Peyer's patch (tissue), 4 donors: ENCODE results near the gene ATP2A1. TPM values are rescaled to one million over a fixed set of nuclear protein-coding genes. Genes with fewer than 3 reads are reported as not detected.
A peak's percentile ranks its signal among the peaks of the same experiment; 100 is the strongest.
"Not testable (repeated sequence)": the region's sequence is repeated elsewhere in the genome, so short reads cannot be mapped to it uniquely, and the experiment has no call there.

Experiments used
- DNase-seq, 3 donors: peaks; one replicate each; pipeline ENCODE4 v3.0.0-alpha.2; 2017 to 2019
- H3K27ac ChIP-seq, 4 donors: fragments of 200-600 bp; sonication (generic); one replicate each; pipeline ENCODE4 v1.5.1; 2016 to 2019
- H3K27me3 ChIP-seq, 2 donors: fragments of 200-600 bp; sonication (generic); one replicate each; pipeline ENCODE4 v1.5.1; 2019
- H3K36me3 ChIP-seq, 3 donors: fragments of 200-600 bp; sonication (generic); one replicate each; pipeline ENCODE4 v1.5.1; 2016 to 2019
- H3K4me1 ChIP-seq, 4 donors: fragments of 200-600 bp; sonication (generic); one replicate each; pipeline ENCODE4 v1.5.1; 2016 to 2019
- H3K4me3 ChIP-seq, 4 donors: fragments of 200-600 bp; sonication (generic); 1 replicate in 3 of 4; 2 replicates in 1 of 4; pipeline ENCODE4 v1.5.1; 2016 to 2019; ENCODE audit warnings: mild to moderate bottlenecking in 1 of 4
- H3K9me3 ChIP-seq, 4 donors: fragments of 200-600 bp; sonication (generic); one replicate each; pipeline ENCODE4 v1.5.1; 2016 to 2019; ENCODE audit warnings: mild to moderate bottlenecking in 1 of 4
- CTCF ChIP-seq, 6 experiments: fragments of 450-650 bp in 4 of 6; fragments of 200-600 bp in 2 of 6; sonication (generic) in 1 of 6; IDR thresholded peaks; one replicate each; pipeline ENCODE4 v1.5.1; 2017 to 2019; ENCODE audit warnings: antibody characterized with exemption in 6 of 6, mild to moderate bottlenecking in 3 of 6, moderate library complexity in 1 of 6
- POLR2A ChIP-seq, 2 donors: fragments of 450-650 bp; IDR thresholded peaks; one replicate each; pipeline ENCODE4 v1.5.1; 2017; ENCODE audit warnings: antibody characterized with exemption in 2 of 2, mild to moderate bottlenecking in 2 of 2, moderate library complexity in 2 of 2
- total RNA-seq, 4 donors: library from RNA; depleted of rRNA; stranded (reverse); fragments of >200 nt; gene quantifications; one replicate each; pipeline ENCODE4 v1.1.0, GENCODE V29; 2016

ATP2A1 gene
- total RNA-seq, 4 donors from 2014 or later: 0.35 to 142 (median 2.0) TPM; not detected in 1

GRCh38 chr16:28924762-28925385, 46.6 kb downstream of the ATP2A1 start, which contains the start of gene RABEP2:
Gene RABEP2, minus strand, starts transcription at chr16:28925238. Its CDS starts 75 bp downstream, at chr16:28925163.
- peaks cover 0 to 7% (median 5%) of the 10 kb centered on the region in 4 donors for H3K4me1 ChIP-seq
- TF ChIP-seq POLR2A (IDR thresholded peaks at IDR 0.05) (peak in 1 of 2 donors; percentile 27), CTCF (IDR thresholded peaks at IDR 0.05) (no peak)

GRCh38 chr16:28925386-28926228, 47.3 kb downstream of the ATP2A1 start:
- TF ChIP-seq POLR2A (IDR thresholded peaks at IDR 0.05) (peak in 1 of 2 donors; percentile 48), CTCF (IDR thresholded peaks at IDR 0.05) (peak in 1 of 6 experiments; percentile 26)
- peak in 2 of 3 donors; percentile 71 to 86 for DNase-seq
- peaks cover 0 to 7% (median 5%) of the 10 kb centered on the region in 4 donors for H3K4me1 ChIP-seq

More at GRCh38 chr16:28924762-28925385, 46.6 kb downstream of the ATP2A1 start, which contains the start of gene RABEP2:
- Histone ChIP-seq H3K4me3 (peak within 1 kb of the TSS; percentile 80 to 94 (median 83)), H3K27ac (peak within 1 kb of the TSS; percentile 97 to 99 (median 98)), H3K9me3 (no peaks in the 10 kb centered on the region), H3K36me3 (peaks cover 0 to 14% (median 0%) of the 10 kb centered on the region in 3 donors), H3K27me3 (no peaks in the 10 kb centered on the region)
- peak; percentile 99 for DNase-seq

GRCh38 chr16:28926284-28926683, 48.0 kb downstream of the ATP2A1 start:
- not testable (repeated sequence) for H3K36me3 ChIP-seq, H3K9me3 ChIP-seq, DNase-seq, H3K27me3 ChIP-seq
- peak overlapping the region; percentile 97 to 99 (median 98) for H3K27ac ChIP-seq
- H3K4me3 ChIP-seq: peak overlapping the region in 2 of 4 donors; percentile 80 to 85
- H3K4me1 ChIP-seq: peaks cover 0 to 12% (median 5%) of the 10 kb centered on the region in 4 donors

More at GRCh38 chr16:28925386-28926228, 47.3 kb downstream of the ATP2A1 start:
- H3K27ac ChIP-seq: peak overlapping the region; percentile 97 to 99 (median 98)
- H3K4me3 ChIP-seq: peak overlapping the region; percentile 80 to 94 (median 83)
- no peaks in the 10 kb centered on the region for H3K27me3 ChIP-seq
- H3K9me3 ChIP-seq: no peaks in the 10 kb centered on the region
- peaks cover 0 to 6% (median 0%) of the 10 kb centered on the region in 3 donors for H3K36me3 ChIP-seq

GRCh38 chr16:28927815-28928214, 49.5 kb downstream of the ATP2A1 start:
- Histone ChIP-seq H3K4me1 (peaks cover 0 to 12% (median 5%) of the 10 kb centered on the region in 4 donors), H3K4me3 (no peak overlapping the region), H3K27me3 (no peaks in the 10 kb centered on the region), H3K9me3 (no peaks in the 10 kb centered on the region), H3K36me3 (no peaks in the 10 kb centered on the region), H3K27ac (no peak overlapping the region)
- no peak for TF ChIP-seq CTCF (IDR thresholded peaks at IDR 0.05)
- TF ChIP-seq POLR2A (IDR thresholded peaks at IDR 0.05): no peak
- DNase-seq: no peak

GRCh38 chr16:28930203-28930602, 51.9 kb downstream of the ATP2A1 start:
- no peak for TF ChIP-seq POLR2A (IDR thresholded peaks at IDR 0.05)
- no peak for TF ChIP-seq CTCF (IDR thresholded peaks at IDR 0.05)
- Histone ChIP-seq H3K27me3 (no peaks in the 10 kb centered on the region), H3K9me3 (no peaks in the 10 kb centered on the region), H3K4me1 (peaks cover 0 to 8% (median 2%) of the 10 kb centered on the region in 4 donors), H3K27ac (peak overlapping the region in 2 of 4 donors; percentile 39 to 82), H3K36me3 (no peaks in the 10 kb centered on the region), H3K4me3 (no peak overlapping the region)
- DNase-seq: no peak
